Effector memory CD4-positive, alpha-beta T cell (primary cell): ENCODE results near the gene KRT85.
"Not testable (repeated sequence)": the region's sequence is repeated elsewhere in the genome, so short reads cannot be mapped to it uniquely, and the experiment has no call there.

Experiments
- DNase-seq, 3 donors: peaks; one replicate each; pipeline ENCODE4 v3.0.0-alpha.2; 2020
- H3K27ac ChIP-seq: 2 replicates; pipeline ENCODE4 v1.7.0; 2013; ENCODE audit warnings: mild to moderate bottlenecking, low read length, moderate library complexity; ENCODE audit not compliant: insufficient read depth, poor library complexity, severe bottlenecking
- H3K27me3 ChIP-seq: replicated peaks from 2 replicates; pipeline ENCODE4 v1.7.0; 2013; ENCODE audit warnings: mild to moderate bottlenecking, low read length; ENCODE audit not compliant: insufficient read depth, control insufficient read depth, poor library complexity, severe bottlenecking
- H3K36me3 ChIP-seq: 2 replicates; pipeline ENCODE4 v1.7.0; 2013; ENCODE audit warnings: mild to moderate bottlenecking, low read length, moderate library complexity; ENCODE audit not compliant: control insufficient read depth, insufficient read depth
- H3K4me1 ChIP-seq: 2 replicates; pipeline ENCODE4 v1.7.0; 2013; ENCODE audit warnings: low read length, mild to moderate bottlenecking; ENCODE audit not compliant: control insufficient read depth, insufficient read depth, poor library complexity, severe bottlenecking
- H3K4me3 ChIP-seq: 2 replicates; pipeline ENCODE4 v1.7.0; 2013; ENCODE audit warnings: low read length, low read depth, mild to moderate bottlenecking; ENCODE audit not compliant: insufficient read depth, poor library complexity, severe bottlenecking
- H3K9me3 ChIP-seq: 2 replicates; pipeline ENCODE4 v1.7.0; 2013; ENCODE audit warnings: mild to moderate bottlenecking, low read length, moderate library complexity; ENCODE audit not compliant: control insufficient read depth

The KRT85 gene

DNA sequence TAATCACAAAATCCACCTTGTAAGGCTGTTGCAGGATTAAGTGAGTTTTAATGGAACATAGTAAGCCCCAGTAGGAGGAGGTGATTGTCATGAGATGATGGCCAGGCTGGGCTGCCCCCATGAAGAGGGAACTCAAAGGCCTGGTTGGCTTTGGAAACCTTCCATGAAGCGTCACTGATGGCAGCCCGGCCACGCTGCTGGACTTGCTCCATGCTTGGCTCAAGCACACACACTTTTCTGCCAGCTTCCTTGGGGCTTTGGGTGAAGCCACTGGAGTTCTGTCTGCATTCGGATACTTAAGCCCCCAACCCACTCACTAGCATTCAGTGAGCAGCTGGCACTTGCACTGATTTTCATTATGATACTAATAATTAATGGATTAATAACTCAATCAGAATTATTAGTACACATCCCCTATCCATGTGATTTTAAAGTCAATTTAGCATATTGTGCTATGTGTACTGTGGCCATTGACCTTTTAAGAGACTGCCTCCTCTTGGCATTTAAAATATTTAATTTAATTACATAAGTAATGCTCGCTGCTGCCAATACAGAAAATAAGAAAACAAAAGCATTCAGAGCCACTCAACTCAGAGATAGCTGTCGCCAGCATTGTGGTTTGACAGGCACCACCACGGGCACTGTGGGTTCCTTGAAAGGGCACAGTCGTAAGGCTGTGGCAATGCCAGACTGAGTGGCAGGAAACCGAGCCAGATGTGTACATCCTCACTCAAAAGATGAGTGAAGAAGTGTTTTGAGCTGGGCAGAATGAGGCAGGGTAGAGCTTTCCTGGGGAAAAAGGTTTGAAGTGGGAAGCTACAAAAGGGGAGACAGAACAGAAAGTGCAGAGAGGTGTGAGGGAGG is 15.9 kb downstream of the KRT85 start:
- Histone ChIP-seq H3K27me3 (no peaks in the 10 kb centered on the region), H3K4me3 (no peak overlapping the region), H3K9me3 (no peaks in the 10 kb centered on the region), H3K4me1 (peaks cover 15% of the 10 kb centered on the region), H3K27ac (no peak overlapping the region), H3K36me3 (no peaks in the 10 kb centered on the region)
- DNase-seq = peak; percentile 19 to 36 (median 20)

DNA sequence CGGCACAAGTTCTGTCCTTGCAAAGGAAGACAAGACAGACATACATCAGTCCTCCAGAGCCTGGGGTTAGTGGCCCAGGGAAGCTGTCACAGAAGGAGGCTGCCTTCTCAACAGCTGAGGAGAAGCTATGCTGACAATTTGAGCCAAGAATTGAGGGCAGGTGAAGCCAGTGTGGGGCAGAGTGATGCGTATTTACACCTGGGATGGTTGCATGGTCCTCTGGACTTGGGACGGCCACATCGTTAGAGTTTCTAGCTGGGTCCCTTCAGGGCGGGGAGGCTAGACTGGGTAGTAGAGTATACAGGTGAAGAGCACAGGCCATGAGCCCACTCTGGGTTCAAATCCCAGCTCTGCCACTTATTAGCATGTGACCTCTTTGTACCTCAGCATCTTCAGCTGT is 16.5 kb downstream of the KRT85 start:
- Histone ChIP-seq H3K4me1 (peaks cover 15% of the 10 kb centered on the region), H3K27me3 (no peaks in the 10 kb centered on the region), H3K9me3 (no peaks in the 10 kb centered on the region), H3K36me3 (no peaks in the 10 kb centered on the region), H3K4me3 (no peak overlapping the region), H3K27ac (no peak overlapping the region)
- no peak for DNase-seq

DNA sequence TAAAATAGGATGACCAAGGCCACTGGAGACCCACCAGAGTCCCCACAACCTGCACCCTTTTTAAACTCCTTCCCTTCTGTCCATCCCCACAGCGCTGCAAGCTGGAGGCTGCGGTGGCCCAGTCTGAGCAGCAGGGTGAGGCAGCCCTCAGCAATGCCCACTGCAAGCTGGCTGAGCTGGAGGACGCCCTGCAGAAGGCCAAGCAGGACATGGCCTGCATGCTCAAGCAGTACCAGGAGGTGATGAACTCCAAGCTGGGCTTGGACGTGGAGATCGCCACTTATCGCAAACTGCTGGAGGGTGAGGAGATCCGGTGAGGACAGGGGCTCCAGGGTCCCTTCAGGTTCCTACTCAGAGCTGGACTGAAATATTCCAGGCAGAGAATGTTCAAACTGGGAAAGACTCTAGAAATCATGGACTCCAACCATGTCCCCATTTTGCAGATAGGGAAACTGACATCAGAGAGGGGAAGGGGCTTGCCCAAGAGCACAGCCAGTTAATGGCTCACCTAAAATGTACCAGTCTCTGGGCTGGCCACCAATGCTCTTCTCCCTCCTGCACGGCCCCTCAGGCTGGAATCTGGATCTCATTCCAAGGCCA is 17.2 kb downstream of the KRT85 start:
- no peak overlapping the region for H3K4me3 ChIP-seq
- H3K27ac ChIP-seq = no peak overlapping the region
- no peaks in the 10 kb centered on the region for H3K36me3 ChIP-seq
- H3K27me3 ChIP-seq = no peaks in the 10 kb centered on the region
- DNase-seq = no peak
- peaks cover 15% of the 10 kb centered on the region for H3K4me1 ChIP-seq
- H3K9me3 ChIP-seq = no peaks in the 10 kb centered on the region

DNA sequence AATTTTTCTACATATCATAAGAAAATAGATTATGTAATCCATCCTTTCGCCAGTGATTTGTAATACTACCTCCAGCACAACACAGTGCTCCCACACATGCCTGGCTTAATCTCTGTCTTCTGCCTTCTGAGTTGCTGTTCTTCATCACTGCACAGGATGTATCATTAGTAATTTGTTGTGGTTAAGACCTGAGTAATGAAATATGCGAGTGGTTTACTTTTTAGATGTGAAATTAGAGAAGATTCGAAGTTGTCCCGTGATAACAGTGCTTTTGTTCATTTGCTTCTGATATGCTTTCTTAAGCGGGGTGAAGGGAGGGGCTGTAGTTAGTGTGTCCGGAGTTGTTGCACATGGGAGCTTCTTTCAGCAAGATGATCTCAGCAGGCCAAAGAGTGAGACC is 18.1 kb downstream of the KRT85 start:
- DNase-seq = no peak
- H3K27ac ChIP-seq = no peak overlapping the region
- no peak overlapping the region for H3K4me3 ChIP-seq
- peaks cover 15% of the 10 kb centered on the region for H3K4me1 ChIP-seq
- H3K36me3 ChIP-seq = no peaks in the 10 kb centered on the region
- H3K27me3 ChIP-seq = no peaks in the 10 kb centered on the region
- H3K9me3 ChIP-seq = no peaks in the 10 kb centered on the region

DNA sequence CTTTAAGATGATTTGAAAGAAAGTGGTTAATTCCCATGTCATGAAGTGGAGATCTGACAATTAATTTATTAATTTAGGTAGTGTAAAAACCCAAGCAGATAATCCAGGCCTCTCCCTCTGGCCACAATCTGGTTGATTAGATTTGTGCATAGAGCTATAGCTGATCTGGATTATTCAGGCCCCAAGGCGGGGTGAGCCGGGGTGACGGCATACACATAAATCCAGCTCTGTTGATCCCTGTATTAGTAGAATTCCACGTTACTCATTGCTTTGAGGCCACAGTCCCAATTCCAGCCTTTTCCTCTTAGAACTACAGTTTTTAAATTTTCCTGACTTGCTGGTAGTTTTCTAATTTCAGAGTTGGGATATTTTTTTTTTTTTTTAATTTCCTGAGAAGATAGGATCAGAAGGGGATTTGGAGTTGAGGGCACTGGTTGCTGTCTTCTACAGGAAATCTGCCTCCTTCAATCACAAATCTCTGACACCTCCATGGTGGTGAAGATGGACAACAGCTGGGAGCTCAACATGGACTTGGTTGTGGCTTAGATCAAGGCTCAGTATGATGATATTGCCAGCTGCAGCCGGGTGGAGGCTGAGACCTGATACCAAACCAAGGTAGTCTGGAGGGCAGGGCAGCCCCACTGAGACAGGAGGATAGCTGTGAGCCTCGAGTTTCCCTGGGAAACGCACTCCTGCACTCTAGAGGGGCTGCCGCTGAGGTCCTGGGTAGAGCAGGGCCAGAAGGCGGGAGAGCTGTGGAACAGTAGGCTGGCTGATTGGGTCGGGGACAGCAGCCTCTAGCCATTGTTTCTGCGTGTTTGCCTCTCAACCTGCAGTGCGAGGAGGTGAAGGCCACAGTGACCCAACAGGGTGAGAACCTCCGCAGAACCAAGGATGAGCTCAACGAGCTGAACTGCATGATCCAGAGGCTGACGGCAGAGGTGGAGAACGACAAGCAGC is 19.4 kb downstream of the KRT85 start:
- no peaks in the 10 kb centered on the region for H3K9me3 ChIP-seq
- peaks cover 15% of the 10 kb centered on the region for H3K4me1 ChIP-seq
- no peak overlapping the region for H3K4me3 ChIP-seq
- H3K27ac ChIP-seq = no peak overlapping the region
- no peak for DNase-seq
- no peaks in the 10 kb centered on the region for H3K36me3 ChIP-seq
- H3K27me3 ChIP-seq = no peaks in the 10 kb centered on the region

DNA sequence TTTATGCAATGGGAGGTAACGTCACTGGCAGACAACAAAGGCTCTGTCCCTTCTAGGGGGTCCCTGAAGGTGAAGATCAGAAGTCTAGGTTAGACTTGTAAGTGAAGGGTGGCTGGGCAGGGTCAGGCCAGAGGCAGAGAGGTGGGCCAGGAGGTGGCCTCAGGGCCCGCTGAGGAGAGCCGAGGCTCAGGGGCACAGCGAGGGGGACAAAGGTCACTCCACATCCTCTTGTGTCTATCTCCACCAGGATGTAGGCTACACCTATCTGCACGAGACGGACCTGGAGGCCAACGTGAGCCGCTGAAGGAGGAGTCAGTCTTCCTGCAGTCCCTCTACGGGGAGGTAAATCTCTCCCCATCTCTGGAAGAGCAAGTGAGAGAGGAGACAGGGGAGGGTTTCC is 20.3 kb downstream of the KRT85 start:
- no peak for DNase-seq
- H3K4me3 ChIP-seq = no peak overlapping the region
- H3K27me3 ChIP-seq = no peaks in the 10 kb centered on the region
- no peaks in the 10 kb centered on the region for H3K36me3 ChIP-seq
- no peaks in the 10 kb centered on the region for H3K9me3 ChIP-seq
- peaks cover 11% of the 10 kb centered on the region for H3K4me1 ChIP-seq
- H3K27ac ChIP-seq = no peak overlapping the region

DNA sequence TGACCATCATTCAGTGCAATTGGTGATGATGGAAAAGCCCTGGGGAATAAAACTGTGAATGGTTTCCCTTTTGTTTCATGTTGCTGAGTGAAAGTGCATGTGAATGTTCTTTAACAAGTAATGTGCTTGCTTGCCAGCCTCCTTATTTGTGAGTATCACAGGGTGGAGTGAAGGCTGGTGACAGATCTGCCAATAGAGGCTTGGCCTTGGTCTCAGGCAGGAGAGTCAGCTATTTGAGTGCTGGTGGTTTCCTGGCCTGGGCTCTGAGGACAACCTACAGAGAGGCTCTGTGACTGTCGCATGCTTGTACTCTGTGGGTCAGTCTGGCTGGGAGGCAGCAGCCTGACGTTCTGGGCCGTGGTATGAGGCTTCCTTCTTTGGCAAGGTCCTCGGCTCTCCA is 20.7 kb downstream of the KRT85 start:
- H3K4me3 ChIP-seq = no peak overlapping the region
- no peaks in the 10 kb centered on the region for H3K27me3 ChIP-seq
- H3K36me3 ChIP-seq = no peaks in the 10 kb centered on the region
- no peaks in the 10 kb centered on the region for H3K9me3 ChIP-seq
- no peak overlapping the region for H3K27ac ChIP-seq
- peaks cover 7% of the 10 kb centered on the region for H3K4me1 ChIP-seq
- DNase-seq = no peak

DNA sequence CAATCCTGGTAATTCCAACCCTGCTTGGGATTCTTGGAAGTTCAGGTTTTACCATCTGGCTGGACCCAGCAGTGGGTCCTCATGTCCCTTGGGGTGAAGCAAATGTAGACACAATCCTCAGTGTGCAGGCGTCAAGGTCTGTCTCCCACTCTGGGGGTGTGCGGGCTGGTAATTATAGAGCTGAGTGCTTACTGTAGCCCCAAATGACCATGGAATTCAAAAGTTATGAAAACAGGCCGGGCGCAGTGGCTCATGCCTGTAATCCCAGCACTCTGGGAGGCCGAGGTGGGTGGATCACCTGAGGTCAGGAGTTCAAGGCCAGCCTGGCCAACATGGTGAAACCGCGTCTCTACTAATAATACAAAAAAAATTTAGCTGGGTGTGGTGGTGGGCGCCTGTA is 22.2 kb downstream of the KRT85 start:
- H3K9me3 ChIP-seq, H3K4me1 ChIP-seq, H3K27ac ChIP-seq, H3K27me3 ChIP-seq, H3K36me3 ChIP-seq, DNase-seq, H3K4me3 ChIP-seq: not testable (repeated sequence)

DNA sequence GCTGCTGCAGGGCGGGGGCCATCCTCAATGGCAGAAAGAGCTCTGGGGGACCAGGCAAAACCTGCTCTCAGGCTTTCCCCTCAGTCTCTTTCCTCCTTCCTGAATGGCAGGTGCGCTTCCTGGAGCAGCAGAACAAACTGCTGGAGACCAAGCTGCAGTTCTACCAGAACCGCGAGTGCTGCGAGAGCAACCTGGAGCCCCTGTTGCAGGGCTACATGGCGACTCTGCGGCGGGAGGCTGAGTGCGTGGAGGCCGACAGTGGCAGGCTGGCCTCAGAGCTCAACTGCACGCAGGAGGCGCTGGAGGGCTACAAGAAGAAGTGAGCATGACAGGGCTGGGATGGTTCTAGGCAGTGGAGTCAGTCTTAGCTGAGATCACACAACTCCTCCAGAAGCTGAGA is 23.2 kb downstream of the KRT85 start:
- DNase-seq = no peak
- H3K27ac ChIP-seq = no peak overlapping the region
- H3K36me3 ChIP-seq = no peaks in the 10 kb centered on the region
- H3K9me3 ChIP-seq = no peaks in the 10 kb centered on the region
- H3K4me3 ChIP-seq = no peak overlapping the region
- no peaks in the 10 kb centered on the region for H3K4me1 ChIP-seq
- H3K27me3 ChIP-seq = no peaks in the 10 kb centered on the region
